ENCODE measurements around the gene CBFA2T3. TPM values are rescaled to one million over a fixed set of nuclear protein-coding genes. Genes with fewer than 3 reads are reported as not detected.

Gene CBFA2T3
- total RNA-seq, 1 donor from 2014 or later: 11.5 TPM

- intact Hi-C loops (cut with micrococcal nuclease): no loop called here
- DNase-seq (no peak), ATAC-seq (no peak)
Observed at GRCh38 chr16:88842806-88843205, 134.2 kb downstream of the CBFA2T3 start.

- DNase-seq: no peak
- intact Hi-C loops (cut with micrococcal nuclease): no loop called here
- no peak for ATAC-seq
Observed at GRCh38 chr16:88842308-88842756, 134.7 kb downstream of the CBFA2T3 start.

GRCh38 chr16:88841521-88842307, 135.3 kb downstream of the CBFA2T3 start:
- intact Hi-C loops (cut with micrococcal nuclease): no loop called here
- DNase-seq: no peak
- no peak for ATAC-seq

GRCh38 chr16:88840600-88841215, 136.3 kb downstream of the CBFA2T3 start:
- DNase-seq (no peak), ATAC-seq (no peak)
- intact Hi-C loops (cut with micrococcal nuclease): no loop called here

- intact Hi-C loops (cut with micrococcal nuclease): no loop called here
- ATAC-seq (no peak), DNase-seq (no peak)
Observed at GRCh38 chr16:88839745-88840599, 137.0 kb downstream of the CBFA2T3 start.

- no peak for ATAC-seq
- no peak for DNase-seq
- intact Hi-C loops (cut with micrococcal nuclease): no loop called here
Observed at GRCh38 chr16:88839026-88839529, 137.9 kb downstream of the CBFA2T3 start.

GRCh38 chr16:88838566-88838965, 138.4 kb downstream of the CBFA2T3 start:
- intact Hi-C loops (cut with micrococcal nuclease): no loop called here
- ATAC-seq (no peak), DNase-seq (no peak)

GRCh38 chr16:88837806-88838205, 139.2 kb downstream of the CBFA2T3 start:
- intact Hi-C loops (cut with micrococcal nuclease): no loop called here
- ATAC-seq (no peak), DNase-seq (no peak)

GRCh38 chr16:88836791-88837190, 140.2 kb downstream of the CBFA2T3 start:
- intact Hi-C loops (cut with micrococcal nuclease): no loop called here
- no peak for ATAC-seq

GRCh38 chr16:88835818-88836217, 141.2 kb downstream of the CBFA2T3 start:
- ATAC-seq: no peak
- no peak for DNase-seq
- intact Hi-C loops (cut with micrococcal nuclease): no loop called here

More at GRCh38 chr16:88836791-88837190, 140.2 kb downstream of the CBFA2T3 start:
- DNase-seq: no peak

- ATAC-seq (no peak), DNase-seq (no peak)
- intact Hi-C loops (cut with micrococcal nuclease): no loop called here
Observed at GRCh38 chr16:88835383-88835782, 141.6 kb downstream of the CBFA2T3 start.

- ATAC-seq (no peak), DNase-seq (no peak)
- intact Hi-C loops (cut with micrococcal nuclease): no loop called here
Observed at GRCh38 chr16:88834670-88835069, 142.3 kb downstream of the CBFA2T3 start.

- no peak for ATAC-seq
- intact Hi-C loops (cut with micrococcal nuclease): no loop called here
- no peak for DNase-seq
Observed at GRCh38 chr16:88833086-88833485, 143.9 kb downstream of the CBFA2T3 start.

- ATAC-seq: no peak
- intact Hi-C loops (cut with micrococcal nuclease): no loop called here
- no peak for DNase-seq
Observed at GRCh38 chr16:88831838-88832237, 145.2 kb downstream of the CBFA2T3 start.

GRCh38 chr16:88830783-88831182, 146.2 kb downstream of the CBFA2T3 start:
- ATAC-seq (no peak), DNase-seq (no peak)
- intact Hi-C loops (cut with micrococcal nuclease): no loop called here

GRCh38 chr16:88830258-88830657, 146.7 kb downstream of the CBFA2T3 start:
- intact Hi-C loops (cut with micrococcal nuclease): no loop called here
- peak; percentile 67 for ATAC-seq
- peak; percentile 59 for DNase-seq

GRCh38 chr16:88828711-88829110, 148.3 kb downstream of the CBFA2T3 start:
- ATAC-seq (no peak), DNase-seq (no peak)
- intact Hi-C loops (cut with micrococcal nuclease): no loop called here

- intact Hi-C loops (cut with micrococcal nuclease): no loop called here
- no peak for ATAC-seq
- no peak for DNase-seq
Observed at GRCh38 chr16:88827727-88828126, 149.3 kb downstream of the CBFA2T3 start.

- intact Hi-C loops (cut with micrococcal nuclease): no loop called here
- DNase-seq: no peak
- ATAC-seq: no peak
Observed at GRCh38 chr16:88826070-88826840, 150.8 kb downstream of the CBFA2T3 start.
